C4-2B (cell line): Measurements from ENCODE around the gene FAM163B.

Experiments
- CTCF ChIP-seq: fragments of 450-650 bp; conservative IDR thresholded peaks from 2 replicates; pipeline ENCODE4 v1.5.1; 2017; ENCODE audit warnings: mild to moderate bottlenecking
- ZFX ChIP-seq: fragments of 450-650 bp; IDR thresholded peaks from 2 replicates; pipeline ENCODE4 v1.6.1; 2017

GRCh38 chr9:133561976-133562554, 47.1 kb downstream of the FAM163B start:
- no peak for TF ChIP-seq CTCF
- TF ChIP-seq ZFX, result no peak
